Prostate gland (tissue), 2 donors: ENCODE results near the gene TMC3.

Source experiments
- POLR2AphosphoS5 ChIP-seq: sonication (generic); formaldehyde crosslinking; IDR thresholded peaks from one replicate; pipeline ENCODE4 v1.6.1; 2017; ENCODE audit warnings: antibody characterized with exemption
- TF ChIP-seq, protein P1 (sequence below), 4 experiments: fragments of 200-600 bp in 2 of 4; fragments of 450-650 bp in 2 of 4; sonication (generic) in 2 of 4; IDR thresholded peaks; 1 replicate in 3 of 4; 2 replicates in 1 of 4; pipeline ENCODE4 v1.5.1; 2016 to 2019; ENCODE audit warnings: antibody characterized with exemption in 4 of 4, mild to moderate bottlenecking in 2 of 4, moderate library complexity in 2 of 4

DNA sequence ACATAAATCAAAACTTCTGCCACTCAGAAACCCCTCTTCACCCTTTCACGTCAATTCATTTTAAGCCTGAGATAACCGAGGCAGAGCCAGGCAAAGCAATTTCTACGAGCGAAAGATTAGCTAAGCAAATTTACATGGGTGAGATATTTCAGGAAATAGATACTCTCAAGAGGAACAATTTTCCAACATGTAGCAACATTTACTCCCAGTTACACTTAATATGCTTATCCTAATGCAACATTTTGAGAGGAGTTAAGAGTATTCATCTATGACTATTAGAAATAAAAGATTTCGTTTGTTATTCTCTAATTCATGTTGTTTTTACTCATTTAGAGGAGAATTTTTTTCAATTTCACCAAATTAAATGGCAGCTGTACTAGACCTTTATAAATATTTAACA, 837 bp downstream of the TMC3 start:
- TF ChIP-seq POLR2AphosphoS5, result no peak
- TF ChIP-seq, protein P1, sequence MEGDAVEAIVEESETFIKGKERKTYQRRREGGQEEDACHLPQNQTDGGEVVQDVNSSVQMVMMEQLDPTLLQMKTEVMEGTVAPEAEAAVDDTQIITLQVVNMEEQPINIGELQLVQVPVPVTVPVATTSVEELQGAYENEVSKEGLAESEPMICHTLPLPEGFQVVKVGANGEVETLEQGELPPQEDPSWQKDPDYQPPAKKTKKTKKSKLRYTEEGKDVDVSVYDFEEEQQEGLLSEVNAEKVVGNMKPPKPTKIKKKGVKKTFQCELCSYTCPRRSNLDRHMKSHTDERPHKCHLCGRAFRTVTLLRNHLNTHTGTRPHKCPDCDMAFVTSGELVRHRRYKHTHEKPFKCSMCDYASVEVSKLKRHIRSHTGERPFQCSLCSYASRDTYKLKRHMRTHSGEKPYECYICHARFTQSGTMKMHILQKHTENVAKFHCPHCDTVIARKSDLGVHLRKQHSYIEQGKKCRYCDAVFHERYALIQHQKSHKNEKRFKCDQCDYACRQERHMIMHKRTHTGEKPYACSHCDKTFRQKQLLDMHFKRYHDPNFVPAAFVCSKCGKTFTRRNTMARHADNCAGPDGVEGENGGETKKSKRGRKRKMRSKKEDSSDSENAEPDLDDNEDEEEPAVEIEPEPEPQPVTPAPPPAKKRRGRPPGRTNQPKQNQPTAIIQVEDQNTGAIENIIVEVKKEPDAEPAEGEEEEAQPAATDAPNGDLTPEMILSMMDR (IDR thresholded peaks at IDR 0.05), result no peak
